Upper lobe of left lung (tissue), 4 donors: ENCODE measurements around the gene IL6.

ENCODE experiments used
- EP300 ChIP-seq, 4 donors: sonication (generic); formaldehyde crosslinking; IDR thresholded peaks; one replicate each; pipeline ENCODE4 v1.5.1; 2017; ENCODE audit warnings: antibody characterized with exemption in 4 of 4, control low read depth in 2 of 4
- TF ChIP-seq, protein P1 (sequence below), 6 experiments: fragments of 450-650 bp in 4 of 6; fragments of 200-600 bp in 2 of 6; sonication (generic) in 2 of 6; IDR thresholded peaks; one replicate each; pipeline ENCODE4 v1.5.1; 2016 to 2019; ENCODE audit warnings: antibody characterized with exemption in 6 of 6

DNA sequence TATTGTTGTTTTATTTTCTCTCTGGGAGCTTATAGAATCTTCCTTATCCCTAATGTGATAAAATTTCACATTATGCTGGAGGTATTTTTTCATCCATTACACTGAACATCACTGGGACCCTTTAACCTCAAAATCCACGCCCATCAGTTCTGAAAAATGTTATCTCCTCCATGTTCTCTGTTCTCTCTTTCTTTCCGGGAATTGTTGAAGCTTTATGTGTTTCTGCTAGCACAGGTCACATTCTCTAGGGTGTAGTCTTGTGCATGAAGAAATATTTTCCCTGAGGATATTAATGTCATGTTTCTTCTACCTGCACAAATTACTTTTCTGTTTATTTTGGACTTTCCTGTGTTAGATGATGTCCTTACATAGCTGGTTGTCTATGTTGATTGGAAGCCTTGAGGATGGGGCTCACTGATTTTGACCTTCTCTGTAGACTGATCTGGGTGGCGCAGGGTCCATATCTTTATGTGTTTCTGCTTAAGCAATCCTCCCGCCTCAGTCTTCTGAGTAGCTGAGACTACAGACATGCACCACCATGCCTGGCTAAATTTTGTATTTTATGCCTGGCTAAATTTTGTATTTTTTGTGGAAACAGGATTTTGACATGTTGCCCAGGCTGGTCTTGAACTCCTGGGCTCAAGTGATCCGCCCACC, 31.4 kb upstream of the IL6 start:
- TF ChIP-seq, protein P1, sequence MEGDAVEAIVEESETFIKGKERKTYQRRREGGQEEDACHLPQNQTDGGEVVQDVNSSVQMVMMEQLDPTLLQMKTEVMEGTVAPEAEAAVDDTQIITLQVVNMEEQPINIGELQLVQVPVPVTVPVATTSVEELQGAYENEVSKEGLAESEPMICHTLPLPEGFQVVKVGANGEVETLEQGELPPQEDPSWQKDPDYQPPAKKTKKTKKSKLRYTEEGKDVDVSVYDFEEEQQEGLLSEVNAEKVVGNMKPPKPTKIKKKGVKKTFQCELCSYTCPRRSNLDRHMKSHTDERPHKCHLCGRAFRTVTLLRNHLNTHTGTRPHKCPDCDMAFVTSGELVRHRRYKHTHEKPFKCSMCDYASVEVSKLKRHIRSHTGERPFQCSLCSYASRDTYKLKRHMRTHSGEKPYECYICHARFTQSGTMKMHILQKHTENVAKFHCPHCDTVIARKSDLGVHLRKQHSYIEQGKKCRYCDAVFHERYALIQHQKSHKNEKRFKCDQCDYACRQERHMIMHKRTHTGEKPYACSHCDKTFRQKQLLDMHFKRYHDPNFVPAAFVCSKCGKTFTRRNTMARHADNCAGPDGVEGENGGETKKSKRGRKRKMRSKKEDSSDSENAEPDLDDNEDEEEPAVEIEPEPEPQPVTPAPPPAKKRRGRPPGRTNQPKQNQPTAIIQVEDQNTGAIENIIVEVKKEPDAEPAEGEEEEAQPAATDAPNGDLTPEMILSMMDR (IDR thresholded peaks at IDR 0.05) = no peak
- no peak for TF ChIP-seq EP300 (IDR thresholded peaks at IDR 0.05)
